ENCODE data around the gene NEIL3. TPM values are rescaled to one million over a fixed set of nuclear protein-coding genes. Genes with fewer than 3 reads are reported as not detected.

Gene NEIL3
- total and polyA plus RNA-seq, 2 of the 8 experiments (the other 6 are each of a cell fraction or from before 2014, with no cell fraction given) = 5.5 to 11.0 TPM

- no peaks in the 10 kb centered on the region for H4K20me1 ChIP-seq (replicated peaks in 1 of 2; ENCODE audit: control insufficient read depth in 1 of 2, insufficient read depth in 2 of 2, low read length in 2 of 2)
- no peak overlapping the region for H3K4me2 ChIP-seq (ENCODE audit: insufficient read depth in 1 of 2, low read depth in 2 of 2, low read length in 2 of 2)
- CTCF ChIA-PET (ENCODE audit: partially characterized antibody) = interaction anchor here (0.9 to 1.4 kb wide), 2 partner anchors 11 kb away, joined by 3 to 7 read pairs; no protein-coding TSS in a partner anchor
- H3K4me1 ChIP-seq (replicated peaks in 1 of 4; ENCODE audit: control insufficient read depth in 3 of 4, insufficient read depth in 4 of 4, low read length in 3 of 4) = no peaks in the 10 kb centered on the region
- H3K23ac ChIP-seq (ENCODE audit: insufficient read length) = no peak overlapping the region
- POLR2A ChIA-PET (ENCODE audit: partially characterized antibody) = interaction anchor here (1.1 kb wide), 1 partner anchor 50 kb away, joined by 3 read pairs; the partner anchor contains the start of gene AGA
- no peaks in the 10 kb centered on the region for H3K36me3 ChIP-seq (ENCODE audit: control insufficient read depth in 2 of 4, insufficient read depth in 4 of 4, low read length in 3 of 4)
- no peak overlapping the region for H3K4ac ChIP-seq (replicated peaks; ENCODE audit: insufficient read length, low read depth, low read length)
- H2BK5ac ChIP-seq (ENCODE audit: low read depth, low read length) = no peak overlapping the region
- H2AFZ ChIP-seq (ENCODE audit: low read length) = no peak overlapping the region
- no peak overlapping the region for H2BK20ac ChIP-seq (ENCODE audit: low read length)
- no peak overlapping the region for H2BK120ac ChIP-seq (replicated peaks; ENCODE audit: low read depth, low read length)
- no peak overlapping the region for H3K18ac ChIP-seq (ENCODE audit: extremely low read depth, low read length)
- no peak overlapping the region for H4K91ac ChIP-seq (replicated peaks; ENCODE audit: insufficient read length, low read length)
- no peaks in the 10 kb centered on the region for H3K23me2 ChIP-seq (ENCODE audit: low read depth, low read length)
- H3K27ac ChIP-seq (ENCODE audit: low read depth, low read length) = no peak overlapping the region
- FAIRE-seq (no peak), DNase-seq (ENCODE audit: low read depth in 1 of 2, low spot score in 2 of 2) (no peak)
- H3K4me3 ChIP-seq (ENCODE audit: extremely low read depth in 1 of 4, insufficient read depth in 2 of 4, low read depth in 3 of 4, low read length in 4 of 4) = no peak overlapping the region
- H4K5ac ChIP-seq (ENCODE audit: insufficient read length, low read depth, low read length) = no peak overlapping the region
- no peaks in the 10 kb centered on the region for H3K27me3 ChIP-seq (replicated peaks in 1 of 4; ENCODE audit: control insufficient read depth in 3 of 4, extremely low read depth in 1 of 4, insufficient read depth in 3 of 4, low read length in 3 of 4)
- no peak overlapping the region for H3K56ac ChIP-seq (replicated peaks; ENCODE audit: insufficient read length, low read depth, low read length)
- no peak overlapping the region for H3K14ac ChIP-seq (ENCODE audit: insufficient read length)
- H3K9ac ChIP-seq (replicated peaks in 1 of 4; ENCODE audit: extremely low read depth in 1 of 4, low read depth in 3 of 4, low read length in 3 of 4) = no peak overlapping the region
- no peak overlapping the region for H2BK12ac ChIP-seq (ENCODE audit: low read depth, low read length)
- no peak overlapping the region for H2BK15ac ChIP-seq (ENCODE audit: low read length)
- no peaks in the 10 kb centered on the region for H3K79me1 ChIP-seq (ENCODE audit: low read depth, low read length)
- no peaks in the 10 kb centered on the region; a peak in 1 of 4 replicates for H3K9me3 ChIP-seq (ENCODE audit: insufficient read depth in 2 of 2, low read depth in 1 of 2, low read length in 1 of 2)
- no peak overlapping the region for H2AK5ac ChIP-seq (ENCODE audit: low read depth, low read length)
- H3K79me2 ChIP-seq (ENCODE audit: control insufficient read depth in 1 of 2, insufficient read depth in 2 of 2, low read length in 2 of 2) = no peaks in the 10 kb centered on the region
- H4K8ac ChIP-seq (ENCODE audit: extremely low read depth, insufficient read depth, low read length) = no peak overlapping the region
- WGBS, 2 experiments (ENCODE audit: extremely low coverage in 1 of 2, insufficient coverage in 1 of 2, insufficient read length in 1 of 2, insufficient replicate concordance in 2 of 2, low coverage in 1 of 2, low lambda C conversion rate in 2 of 2, missing lambda C conversion rate in 1 of 2) = 94% methylated on average over 6 of the region's 6 CpGs; no CpG with 5 or more reads in 1 of the 2 experiments
- TF ChIP-seq EZH2 (IDR thresholded peaks at IDR 0.05; ENCODE audit: low read depth, low read length, severe bottlenecking) (no peak), RXRA (IDR thresholded peaks at IDR 0.05; ENCODE audit: insufficient read depth, low read depth, low read length) (no peak), SIRT6 (IDR thresholded peaks at IDR 0.05; ENCODE audit: low read length) (no peak), ZNF274 (IDR thresholded peaks at IDR 0.05; ENCODE audit: borderline replicate concordance, extremely low read depth, low read length) (no peak), SP1 (IDR thresholded peaks at IDR 0.05; ENCODE audit: low read depth, low read length) (no peak), GABPA (IDR thresholded peaks at IDR 0.05; ENCODE audit: borderline replicate concordance, insufficient read depth, low read length) (no peak), CEBPB (IDR thresholded peaks at IDR 0.05; ENCODE audit: low read depth, low read length) (no peak), MAX (IDR thresholded peaks at IDR 0.05) (no peak), RFX5 (IDR thresholded peaks at IDR 0.05; ENCODE audit: borderline replicate concordance, low read depth, low read length) (no peak), E2F6 (IDR thresholded peaks at IDR 0.05) (no peak), BRCA1 (IDR thresholded peaks at IDR 0.05; ENCODE audit: low read depth, low read length) (no peak), ATF3 (IDR thresholded peaks at IDR 0.05; ENCODE audit: insufficient read depth, low read depth, low read length) (no peak), POLR2AphosphoS5 (IDR thresholded peaks at IDR 0.05; ENCODE audit: low read depth, low read length) (no peak)
Observed at GRCh38 chr4:177391953-177392352, 82.3 kb downstream of the NEIL3 start.

Data from H1 (cell line).